Umbilical cord (tissue), 2 donors: ENCODE results near the gene CHST13. TPM values are rescaled to one million over a fixed set of nuclear protein-coding genes. Genes with fewer than 3 reads are reported as not detected.
A peak's percentile ranks its signal among the peaks of the same experiment; 100 is the strongest.

Source experiments
- DNase-seq: peaks from one replicate; pipeline ENCODE4 v3.0.0-alpha.2; 2015; ENCODE audit warnings: low spot score
- total RNA-seq: library from RNA; depleted of rRNA; stranded (reverse); fragments of >200 nt; gene quantifications from one replicate; pipeline ENCODE4 v1.2.3, GENCODE V29; 2014; ENCODE audit warnings: low replicate concordance; ENCODE audit not compliant: insufficient read depth

Gene CHST13, protein sequence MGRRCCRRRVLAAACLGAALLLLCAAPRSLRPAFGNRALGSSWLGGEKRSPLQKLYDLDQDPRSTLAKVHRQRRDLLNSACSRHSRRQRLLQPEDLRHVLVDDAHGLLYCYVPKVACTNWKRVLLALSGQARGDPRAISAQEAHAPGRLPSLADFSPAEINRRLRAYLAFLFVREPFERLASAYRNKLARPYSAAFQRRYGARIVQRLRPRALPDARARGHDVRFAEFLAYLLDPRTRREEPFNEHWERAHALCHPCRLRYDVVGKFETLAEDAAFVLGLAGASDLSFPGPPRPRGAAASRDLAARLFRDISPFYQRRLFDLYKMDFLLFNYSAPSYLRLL
- not detected for total RNA-seq

DNA sequence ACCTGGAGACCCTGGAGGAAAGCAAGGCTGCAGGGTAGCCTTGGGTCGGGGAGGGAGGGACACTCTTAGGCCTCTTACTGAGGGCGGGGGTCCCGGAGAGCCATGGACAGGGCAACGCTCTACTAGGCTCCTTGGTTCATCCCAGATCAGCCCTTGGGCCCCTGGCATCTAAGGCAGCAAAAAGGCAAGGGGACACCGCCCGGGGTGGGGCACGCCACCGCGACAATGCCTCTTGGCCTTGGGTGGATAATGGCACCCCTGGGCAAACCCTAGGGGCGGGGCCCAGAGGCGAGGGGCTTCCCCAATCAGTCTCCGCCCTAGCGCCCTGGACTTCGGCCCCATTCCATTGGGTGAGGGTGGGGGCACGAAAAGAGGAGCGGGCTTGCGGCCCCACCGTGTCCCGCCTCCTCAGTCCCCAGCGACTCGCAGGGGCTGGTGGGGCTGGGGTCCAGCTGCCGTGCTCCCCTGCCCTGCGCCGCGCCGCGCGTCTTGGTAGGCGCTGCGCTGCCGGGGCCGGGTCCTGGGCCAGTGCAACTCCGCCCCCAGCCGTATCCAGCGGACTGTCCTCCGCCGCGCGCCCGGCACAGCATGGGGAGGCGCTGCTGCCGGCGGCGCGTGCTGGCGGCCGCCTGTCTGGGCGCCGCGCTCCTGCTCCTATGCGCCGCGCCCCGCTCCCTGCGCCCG lies at the start of gene CHST13:
CHST13 (plus strand) TSS at position 411 of the 684 bp plus-strand sequence; CDS start at position 589, 178 bp downstream.
- peak; percentile 41 for DNase-seq

DNA sequence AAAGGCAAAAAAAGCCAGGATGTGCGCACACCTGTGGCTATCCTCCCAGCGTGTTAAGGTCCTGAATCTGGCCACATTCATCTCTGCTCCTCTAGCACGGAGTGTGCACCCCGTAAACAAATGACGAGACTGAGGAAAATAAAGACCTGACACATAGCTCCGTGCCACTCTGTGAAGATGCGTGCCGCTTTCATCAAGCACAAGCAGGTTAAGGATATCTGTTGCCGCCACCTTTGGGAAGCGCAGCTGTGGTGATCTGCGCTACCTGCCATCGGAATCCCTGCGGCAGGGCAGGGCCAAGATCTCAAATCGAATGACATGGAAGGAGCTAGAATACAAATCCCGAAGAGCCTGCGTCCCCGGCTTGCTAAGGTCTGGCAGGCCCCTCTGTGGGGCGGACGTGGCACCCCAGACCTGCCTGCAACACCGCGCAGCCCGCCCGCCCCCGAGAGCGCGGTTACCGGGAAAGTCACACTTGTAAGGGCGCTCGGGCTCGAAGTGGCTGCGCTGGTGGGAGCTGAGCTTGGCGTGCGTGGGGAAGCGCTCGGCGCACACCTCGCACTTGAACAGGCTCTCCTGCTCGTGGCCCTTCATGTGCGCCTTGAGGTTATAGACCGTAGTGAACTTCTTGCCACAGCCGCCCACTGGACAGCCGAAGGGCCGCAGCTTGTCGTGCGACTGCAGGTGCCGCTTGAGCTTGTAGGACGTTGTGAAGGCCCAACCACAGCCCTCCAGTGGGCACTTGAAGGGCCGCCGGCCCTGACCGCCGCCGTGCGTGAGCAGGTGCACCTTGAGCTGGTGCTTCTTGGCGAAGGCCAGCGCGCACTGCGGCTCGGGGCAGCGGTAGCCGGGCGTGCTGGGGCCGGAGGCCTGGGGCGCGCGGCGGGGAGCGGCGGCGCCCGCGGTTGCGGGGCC lies 49.2 kb upstream of the CHST13 start:
- DNase-seq: peak; percentile 38

DNA sequence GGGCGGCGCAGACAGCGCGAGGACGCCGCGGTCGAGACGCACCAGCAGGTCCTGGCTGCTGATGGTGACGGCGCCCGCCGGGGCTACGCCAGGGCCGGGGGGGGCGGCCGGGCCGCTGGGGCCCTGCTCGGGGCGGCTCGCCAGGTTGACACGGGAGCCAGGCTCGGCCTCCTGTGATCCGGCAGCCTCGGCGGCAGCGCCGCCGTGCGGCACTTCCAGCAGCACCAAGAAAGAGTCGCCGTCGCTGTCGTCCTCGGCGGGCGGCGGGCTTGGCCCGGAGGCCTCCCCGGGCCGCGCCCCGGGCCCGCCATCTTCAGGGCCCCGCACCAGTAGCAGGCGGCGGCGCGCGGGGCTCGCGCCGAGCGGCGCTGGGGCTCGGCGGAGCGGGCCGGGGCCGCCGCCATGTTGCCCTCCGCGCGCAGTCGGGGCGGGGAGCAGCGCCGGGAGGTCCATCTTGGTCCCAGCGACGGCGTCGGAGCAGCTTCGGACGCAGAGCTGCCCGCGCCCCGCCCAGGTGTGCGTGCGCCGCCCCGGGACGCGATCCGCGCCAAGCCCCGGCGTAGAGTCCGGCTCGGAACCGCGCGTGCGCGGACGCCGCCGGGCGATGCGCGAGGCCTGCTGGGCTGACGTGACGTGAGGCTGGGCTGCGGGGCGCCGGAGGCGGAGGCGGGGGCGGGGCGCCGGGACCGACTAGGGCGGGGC lies 48.4 kb upstream of the CHST13 start, which contains the start of gene ZXDC:
ZXDC (minus strand) TSS at position 479 of the 702 bp plus-strand sequence; CDS start at position 453, 26 bp downstream.
- peak; percentile 97 for DNase-seq

DNA sequence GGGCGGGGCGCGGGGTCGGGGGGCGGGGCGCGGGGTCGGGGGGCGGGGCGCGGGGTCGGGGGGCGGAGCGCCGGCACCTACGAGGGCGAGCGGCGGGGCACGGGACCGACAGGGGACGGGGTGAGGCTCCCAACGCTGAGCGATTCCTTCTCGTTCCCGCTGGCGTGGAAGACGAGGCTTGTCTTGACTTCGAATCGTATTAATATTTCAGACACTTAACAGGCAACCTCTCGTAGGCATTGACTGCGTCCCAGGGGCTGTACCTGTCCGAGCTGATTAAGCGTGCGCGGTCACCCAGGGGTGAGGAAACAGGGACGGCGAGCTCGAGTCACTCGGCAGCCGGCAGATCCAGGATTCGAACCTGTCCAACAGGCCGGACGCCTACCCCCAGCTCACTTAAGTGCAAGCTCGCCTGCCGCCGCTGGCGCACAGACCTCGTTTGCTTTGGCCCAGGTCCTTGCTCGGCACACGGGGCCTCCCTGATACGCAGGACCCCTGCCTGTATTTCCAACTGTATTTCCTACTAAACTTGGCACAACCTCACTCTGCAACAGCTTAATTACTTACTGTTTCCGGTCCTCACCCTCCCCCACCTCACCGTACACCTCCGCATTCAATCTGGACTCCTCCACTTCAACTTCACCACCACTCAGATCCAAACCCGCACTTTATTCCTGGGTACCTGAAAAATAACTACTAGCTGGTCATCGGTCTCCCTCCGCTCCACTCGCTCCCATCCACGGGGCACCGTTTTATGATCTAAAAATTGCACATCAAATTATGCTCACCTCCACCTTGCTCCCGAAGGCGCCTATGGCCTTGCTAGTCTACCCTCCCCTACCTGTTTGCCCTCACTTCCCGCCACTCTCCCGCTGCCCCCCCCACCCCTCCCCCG lies 47.5 kb upstream of the CHST13 start:
- peak; percentile 53 for DNase-seq

DNA sequence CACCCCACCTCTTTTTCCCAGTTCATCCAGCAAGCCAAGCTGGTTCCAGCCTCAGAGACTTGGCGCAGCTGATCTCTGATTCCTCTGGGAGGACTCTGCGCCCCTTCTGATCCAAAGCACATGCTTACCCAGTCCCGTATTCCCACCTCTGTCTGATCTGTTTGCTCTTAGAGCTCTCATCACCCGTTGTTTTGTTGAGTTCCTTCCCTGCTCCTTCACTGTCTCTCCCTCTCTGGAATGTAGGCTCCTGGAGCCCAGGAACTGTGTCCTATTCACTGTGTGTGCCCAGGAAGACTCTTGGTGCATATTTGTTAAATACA lies 46.9 kb upstream of the CHST13 start:
- no peak for DNase-seq

DNA sequence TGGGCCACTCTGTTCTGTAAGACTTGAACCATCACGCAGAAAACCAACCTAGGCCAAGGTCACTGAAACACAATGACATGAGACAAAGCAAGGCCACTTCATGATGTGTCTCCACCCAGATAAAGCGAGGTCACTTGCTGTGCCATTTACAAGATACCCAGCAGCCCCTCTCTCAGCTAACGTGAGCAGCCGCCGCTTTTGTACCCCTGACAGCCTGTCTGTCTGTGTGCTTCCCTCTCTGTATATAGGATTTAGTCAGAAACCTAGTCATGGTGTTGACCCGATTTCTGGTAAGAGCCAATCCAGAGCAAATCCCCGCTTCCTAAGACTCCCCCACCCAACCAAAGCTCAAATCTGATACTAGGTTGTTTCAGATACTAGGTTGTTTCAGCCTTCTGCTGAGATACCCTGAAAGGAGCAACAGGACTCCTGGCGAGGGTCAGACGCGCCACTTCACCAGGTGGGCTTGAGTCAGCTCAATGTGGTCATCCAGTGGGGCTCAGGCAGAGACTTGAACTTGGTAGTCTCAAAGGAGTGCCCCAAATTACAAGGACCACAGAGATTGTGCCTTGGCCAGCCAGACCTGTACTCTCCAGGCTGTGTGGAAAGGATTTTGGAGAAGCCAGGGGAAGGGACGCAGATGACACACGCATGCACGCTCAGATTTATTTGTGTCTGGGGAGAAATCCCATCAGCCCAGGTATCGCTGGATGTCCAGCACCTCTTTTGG lies 45.2 kb upstream of the CHST13 start:
- DNase-seq: no peak

DNA sequence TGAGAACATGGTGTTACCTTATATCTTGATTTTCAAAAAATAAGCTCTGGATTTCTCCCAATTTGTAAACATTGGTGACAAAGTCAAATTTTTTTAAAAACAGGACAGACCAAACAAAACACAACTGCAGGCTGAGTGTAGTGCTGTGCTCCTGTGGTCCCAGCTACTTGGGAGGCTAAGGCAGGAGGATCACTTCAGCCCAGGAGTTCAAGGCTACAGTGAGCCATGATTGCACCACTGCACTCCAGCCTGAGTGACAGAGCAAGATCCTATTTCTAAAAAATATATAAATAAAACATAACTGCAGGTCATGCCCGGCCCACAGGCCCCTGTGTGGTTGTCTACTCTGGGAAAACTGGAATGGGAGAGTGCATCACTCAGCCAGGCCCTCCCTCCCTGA lies 44.3 kb upstream of the CHST13 start:
- DNase-seq: no peak

DNA sequence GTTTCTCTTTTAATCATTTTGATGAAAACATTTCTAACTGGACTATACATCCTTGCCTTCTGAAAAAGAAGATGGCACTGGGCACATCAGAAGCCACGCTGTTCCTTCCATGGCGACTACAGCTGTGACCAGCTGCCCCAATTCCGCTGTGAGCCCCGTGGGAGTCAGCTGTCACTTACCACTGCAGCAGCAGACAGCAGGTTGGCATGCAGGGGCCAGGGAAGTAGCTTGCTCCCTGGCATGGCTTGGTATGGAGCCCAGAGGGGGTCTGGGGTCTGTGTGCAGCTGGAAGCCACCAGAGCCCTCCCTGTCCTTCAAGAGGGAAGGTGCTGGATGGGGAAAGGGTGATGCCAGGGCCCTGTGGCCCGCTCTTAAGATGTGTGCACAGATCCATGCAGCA lies 43.7 kb upstream of the CHST13 start:
- DNase-seq: no peak

DNA sequence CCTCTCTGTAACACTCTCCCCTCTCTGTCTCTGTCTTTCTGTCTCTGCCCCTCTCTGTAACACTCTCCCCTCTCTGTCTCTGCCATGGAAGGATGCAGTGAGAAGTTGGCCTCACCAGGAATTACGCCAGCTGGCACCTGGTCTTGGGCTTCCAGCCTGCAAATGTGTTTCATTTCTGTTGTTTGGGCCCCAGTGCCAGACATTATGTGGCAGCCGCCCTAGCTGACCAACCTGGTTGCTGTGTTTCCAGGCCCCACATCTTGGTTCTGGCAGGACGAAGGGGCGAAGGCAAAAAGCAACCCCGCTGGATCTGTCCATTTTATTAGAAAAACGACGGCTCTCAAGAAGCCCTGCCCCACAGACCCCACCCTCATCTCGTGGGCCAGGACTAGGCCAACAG lies 43.1 kb upstream of the CHST13 start:
- DNase-seq: no peak

DNA sequence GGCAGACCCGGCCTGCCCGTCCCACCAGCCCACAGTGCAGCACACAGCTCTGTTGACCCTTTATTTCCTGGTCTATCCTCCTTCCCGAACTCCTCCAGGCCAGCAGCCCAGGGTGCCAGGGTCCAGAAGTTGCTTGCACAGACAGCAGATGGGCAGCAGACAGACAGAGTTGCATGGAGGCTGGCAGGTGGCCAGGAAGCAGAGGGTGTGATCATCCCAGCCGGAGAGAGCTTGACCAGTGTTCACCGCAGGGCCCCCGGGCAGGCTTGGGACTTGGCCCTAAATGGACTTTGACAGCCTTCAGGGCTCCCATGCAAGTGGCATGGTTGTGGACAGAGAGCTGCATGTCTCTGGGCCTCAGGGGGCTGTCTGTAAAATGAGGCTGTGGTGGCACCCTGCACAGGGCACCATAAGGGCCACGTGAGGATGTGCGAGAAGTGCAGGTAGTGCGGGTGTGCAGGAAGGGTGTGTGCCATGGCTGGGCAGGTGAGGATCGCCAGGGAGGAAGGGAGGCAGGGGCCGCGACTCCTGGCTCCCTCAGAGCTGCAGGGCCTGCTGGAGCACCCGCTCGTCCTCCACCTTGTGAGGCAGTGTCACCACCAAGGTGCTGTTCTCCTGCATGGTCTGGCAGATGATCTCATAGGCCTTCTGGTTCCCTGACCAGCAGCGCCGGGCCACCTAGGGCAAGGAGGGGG lies 42.0 kb upstream of the CHST13 start:
- DNase-seq: peak; percentile 73

DNA sequence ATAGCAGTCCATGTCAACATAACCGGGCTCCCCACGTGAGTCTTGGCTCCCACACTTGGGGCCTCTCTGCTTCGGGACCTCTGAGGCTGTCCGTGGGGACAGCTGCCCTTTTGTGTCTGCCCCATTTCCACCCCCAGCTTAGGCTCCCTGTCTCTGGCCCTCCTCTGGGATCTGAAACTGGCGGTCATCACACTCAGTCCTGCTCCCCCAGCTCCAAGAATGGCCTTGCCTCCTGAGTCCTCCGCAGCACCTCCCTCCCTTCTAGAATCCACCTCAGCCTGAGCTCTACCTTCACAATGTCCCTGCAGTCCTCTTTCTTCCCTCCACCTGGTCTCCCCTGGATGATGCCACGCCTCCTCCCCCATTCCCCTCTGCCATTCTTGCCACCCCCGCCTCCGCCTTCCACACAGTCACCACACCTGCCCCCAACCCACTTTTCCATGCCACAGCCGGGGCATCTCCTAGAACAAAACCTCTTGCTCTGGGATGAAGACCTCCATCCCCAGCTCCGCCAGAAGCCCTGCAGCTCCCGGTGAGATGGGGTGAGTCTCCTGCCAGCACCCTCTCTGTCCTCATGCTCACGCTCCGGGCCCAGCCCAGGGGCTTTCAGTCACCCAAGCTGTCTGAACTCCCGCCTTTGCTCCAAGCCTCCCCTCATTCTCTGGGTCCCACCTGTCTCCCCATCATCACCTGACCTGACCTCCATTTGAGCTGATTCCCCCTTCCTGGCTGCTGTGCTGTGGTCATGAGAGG lies 41.3 kb upstream of the CHST13 start:
- DNase-seq: no peak

DNA sequence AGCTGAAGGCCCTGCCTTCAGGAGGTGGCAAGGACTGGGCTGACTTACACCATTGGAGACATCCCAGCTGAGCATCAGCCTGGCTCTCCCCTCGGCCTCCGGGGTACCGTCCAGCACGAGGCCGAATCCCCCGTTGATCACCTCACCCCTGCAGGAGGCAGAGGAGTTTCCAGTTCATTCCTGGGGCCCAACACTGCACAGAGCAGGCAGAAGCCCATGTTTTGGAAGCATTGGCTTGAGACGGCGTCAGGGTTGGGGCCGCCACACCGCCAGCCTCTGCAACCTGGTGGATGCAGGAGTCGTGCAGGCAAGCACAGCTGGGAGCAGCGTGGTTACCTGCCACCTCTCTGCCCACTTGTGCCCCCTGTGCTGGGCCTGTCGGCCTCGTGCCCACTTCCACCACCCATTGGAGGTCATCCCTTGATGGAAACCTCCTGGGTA lies 40.6 kb upstream of the CHST13 start:
- no peak for DNase-seq

DNA sequence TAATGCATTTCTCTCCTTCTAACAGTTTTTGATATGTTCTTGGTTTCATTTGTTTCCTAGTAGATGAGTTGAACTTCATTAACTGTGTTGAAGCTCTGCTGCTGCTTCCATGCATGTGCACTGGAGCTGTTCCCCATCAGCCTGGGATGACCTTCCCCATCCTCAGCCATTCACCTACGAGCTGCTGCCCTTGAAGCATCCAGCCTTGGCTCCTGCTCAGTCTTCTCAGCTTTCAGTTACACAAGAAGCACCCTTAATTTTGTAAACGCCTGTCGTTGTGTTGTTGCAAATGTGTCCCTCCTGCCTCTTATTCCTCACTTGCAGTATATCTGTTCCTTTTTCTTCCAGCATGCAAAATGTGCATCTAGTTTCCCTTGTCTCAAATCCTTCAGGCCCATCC lies 39.8 kb upstream of the CHST13 start:
- no peak for DNase-seq

DNA sequence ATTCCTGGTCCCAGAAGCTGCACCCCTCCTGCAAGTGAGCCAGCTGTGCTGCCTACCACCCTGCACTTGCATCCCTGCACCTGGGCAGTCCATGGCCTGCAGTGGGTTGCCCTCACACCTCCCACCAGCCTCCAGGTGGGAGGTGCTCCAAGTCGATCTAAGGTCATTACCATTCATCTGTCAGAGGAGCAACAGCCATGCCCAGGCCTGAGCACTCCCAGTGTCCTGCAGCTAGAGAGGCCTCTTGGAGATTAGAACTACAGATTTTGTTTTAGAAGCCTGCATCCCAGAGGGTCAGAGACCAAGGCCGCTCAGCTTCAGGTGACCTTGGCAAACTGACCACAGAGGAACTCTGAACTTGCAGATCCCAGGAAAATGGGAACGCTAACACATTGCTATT lies 39.3 kb upstream of the CHST13 start:
- DNase-seq: no peak

DNA sequence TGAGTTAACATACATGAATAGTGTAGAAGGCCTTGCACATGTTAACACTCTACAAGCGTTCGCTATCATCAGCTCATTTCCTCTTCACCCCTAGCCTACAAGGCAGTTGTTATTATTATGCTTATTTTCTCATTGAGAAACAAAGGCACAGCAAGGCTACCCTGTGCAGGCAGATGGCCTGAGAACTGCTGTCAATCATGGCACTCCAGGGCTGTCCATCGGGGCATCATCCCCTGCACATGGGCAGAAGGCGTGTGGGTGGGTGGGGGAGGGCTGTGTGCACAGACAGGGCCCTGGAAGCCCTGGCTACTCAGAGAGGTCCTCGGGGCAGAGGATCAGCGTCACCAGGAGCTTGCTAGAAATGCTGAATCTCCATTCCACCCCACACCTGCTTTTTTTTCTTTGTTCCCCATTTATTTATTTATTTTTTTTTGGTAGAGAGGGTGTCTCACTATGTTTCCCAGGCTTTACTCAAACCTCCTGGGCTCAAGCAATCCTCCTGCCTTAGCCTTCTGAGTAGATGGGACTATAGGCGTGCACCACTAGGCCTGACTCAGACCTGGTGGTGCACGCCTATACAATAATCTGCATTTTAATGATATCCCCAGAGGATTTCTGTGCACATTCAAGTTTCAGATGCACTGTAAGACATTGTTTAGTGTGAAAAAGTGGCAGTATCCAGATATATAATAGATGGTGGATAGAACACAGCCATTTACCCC lies 38.6 kb upstream of the CHST13 start:
- DNase-seq: no peak

DNA sequence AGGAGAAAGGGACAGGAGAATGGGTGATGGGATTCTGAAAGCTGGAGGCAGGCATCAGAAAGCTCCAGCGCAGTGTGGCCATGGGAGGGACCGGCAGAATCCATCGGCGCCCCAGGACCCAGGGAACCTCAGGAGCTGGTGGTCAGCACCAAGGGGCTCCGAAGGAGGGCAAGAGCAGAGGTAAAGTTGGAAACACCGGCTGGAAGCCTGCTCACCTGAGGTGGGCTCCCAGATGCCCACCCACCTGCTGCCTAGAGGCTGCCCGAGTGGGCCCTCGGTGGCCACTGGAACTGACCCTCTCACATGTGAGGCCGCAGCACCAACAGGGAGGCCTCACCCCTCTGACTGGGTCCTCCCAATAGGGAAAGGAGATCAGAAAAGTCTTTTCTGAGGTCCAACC lies 38.0 kb upstream of the CHST13 start:
- no peak for DNase-seq

DNA sequence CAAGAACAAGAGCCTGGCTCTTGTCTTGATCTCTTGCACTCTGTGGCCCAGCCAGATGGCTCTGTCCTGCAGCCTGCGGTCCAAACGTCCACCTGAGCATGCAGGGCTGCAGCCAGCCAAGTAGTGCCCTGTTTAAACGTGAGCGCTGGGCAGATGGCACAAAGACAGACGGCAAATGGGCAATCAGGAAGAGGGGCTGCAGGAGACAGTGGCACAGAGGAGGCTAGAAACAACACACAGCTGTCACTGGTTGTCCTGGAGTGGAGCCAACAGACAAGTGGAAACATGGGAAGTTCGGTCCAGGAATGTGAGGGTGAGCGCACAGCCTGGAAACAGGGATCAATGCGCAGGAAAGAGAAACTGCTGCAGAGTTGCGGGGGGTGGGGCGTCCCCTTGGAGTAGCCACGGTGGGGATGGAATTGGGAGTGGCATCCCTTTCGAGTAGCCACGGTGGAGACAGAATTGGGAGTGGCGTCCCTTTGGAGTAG lies 37.6 kb upstream of the CHST13 start:
- no peak for DNase-seq
